Measurements from ENCODE around the gene OR1M1. TPM values are rescaled to one million over a fixed set of nuclear protein-coding genes. Genes with fewer than 3 reads are reported as not detected.
"Not testable (repeated sequence)": the region's sequence is repeated elsewhere in the genome, so short reads cannot be mapped to it uniquely, and the experiment has no call there.

OR1M1 gene
- total and polyA plus RNA-seq, 11 donors: not detected

DNA sequence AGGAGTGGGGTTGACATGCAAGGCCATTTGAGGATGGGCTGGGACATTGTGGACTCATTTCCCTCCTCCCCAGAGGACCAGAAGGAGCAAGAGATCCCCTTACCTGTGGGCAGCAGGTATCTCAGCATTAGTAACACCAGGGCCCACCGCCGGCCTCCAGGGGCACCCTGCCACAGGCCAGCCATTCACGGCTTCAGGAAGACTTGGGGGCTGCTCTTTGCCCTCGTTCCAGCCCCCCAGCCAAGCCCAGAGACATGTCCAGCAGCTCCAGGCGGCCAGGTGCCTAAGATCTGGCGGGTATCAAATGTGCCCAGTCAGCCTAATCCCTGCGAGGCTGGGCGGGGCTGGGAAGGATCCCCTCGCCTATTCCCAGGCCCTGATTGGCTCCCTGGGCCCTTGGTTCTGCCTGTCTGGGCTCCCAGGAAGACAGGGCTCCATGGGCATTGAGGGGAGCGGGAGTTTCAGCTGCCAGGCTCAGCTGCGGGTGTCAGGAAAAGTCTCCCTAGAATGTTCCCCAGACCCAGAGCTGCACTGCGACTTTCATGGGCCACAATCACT, 21.3 kb upstream of the OR1M1 start:
- WGBS, 4 donors: 62 to 88% (median 65%) methylated on average over 5 to 12 of the region's 12 CpGs
- no peak for ATAC-seq
- DNase-seq: no peak
- no peaks in the 10 kb centered on the region for H3K9me3 ChIP-seq
- no peaks in the 10 kb centered on the region for H3K4me1 ChIP-seq
- no peaks in the 10 kb centered on the region for H3K27me3 ChIP-seq
- no peaks in the 10 kb centered on the region for H3K36me3 ChIP-seq
- no peak overlapping the region for H3K4me3 ChIP-seq
- no peak for TF ChIP-seq POLR2A (IDR thresholded peaks at IDR 0.05)
- TF ChIP-seq, protein P1, sequence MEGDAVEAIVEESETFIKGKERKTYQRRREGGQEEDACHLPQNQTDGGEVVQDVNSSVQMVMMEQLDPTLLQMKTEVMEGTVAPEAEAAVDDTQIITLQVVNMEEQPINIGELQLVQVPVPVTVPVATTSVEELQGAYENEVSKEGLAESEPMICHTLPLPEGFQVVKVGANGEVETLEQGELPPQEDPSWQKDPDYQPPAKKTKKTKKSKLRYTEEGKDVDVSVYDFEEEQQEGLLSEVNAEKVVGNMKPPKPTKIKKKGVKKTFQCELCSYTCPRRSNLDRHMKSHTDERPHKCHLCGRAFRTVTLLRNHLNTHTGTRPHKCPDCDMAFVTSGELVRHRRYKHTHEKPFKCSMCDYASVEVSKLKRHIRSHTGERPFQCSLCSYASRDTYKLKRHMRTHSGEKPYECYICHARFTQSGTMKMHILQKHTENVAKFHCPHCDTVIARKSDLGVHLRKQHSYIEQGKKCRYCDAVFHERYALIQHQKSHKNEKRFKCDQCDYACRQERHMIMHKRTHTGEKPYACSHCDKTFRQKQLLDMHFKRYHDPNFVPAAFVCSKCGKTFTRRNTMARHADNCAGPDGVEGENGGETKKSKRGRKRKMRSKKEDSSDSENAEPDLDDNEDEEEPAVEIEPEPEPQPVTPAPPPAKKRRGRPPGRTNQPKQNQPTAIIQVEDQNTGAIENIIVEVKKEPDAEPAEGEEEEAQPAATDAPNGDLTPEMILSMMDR (IDR thresholded peaks at IDR 0.05): no peak
- H3K27ac ChIP-seq: no peak overlapping the region
- intact Hi-C loops (cut with DNase I): no loop called here

DNA sequence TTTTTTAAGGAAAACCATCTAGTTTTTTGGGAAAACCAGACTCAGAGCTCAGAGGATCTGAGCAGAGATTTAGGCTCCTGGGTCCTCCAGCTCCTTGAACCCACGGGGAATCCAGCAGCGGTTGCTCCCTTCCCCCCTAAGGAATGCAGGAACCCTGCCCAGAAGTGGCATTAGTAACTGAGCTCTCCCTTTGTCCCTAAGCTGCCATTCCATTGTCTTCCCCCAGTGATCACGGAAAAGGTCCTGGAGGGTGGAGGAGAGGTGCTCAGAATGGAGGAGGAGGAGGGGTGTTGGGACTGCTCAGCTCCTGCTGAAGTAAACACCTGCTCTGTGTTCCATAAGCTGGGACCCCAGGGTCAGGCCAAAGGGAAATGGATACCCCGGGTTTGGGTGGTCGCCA, 16.8 kb upstream of the OR1M1 start:
- no peak for ATAC-seq
- Histone ChIP-seq H3K27ac (no peak overlapping the region), H3K27me3 (no peaks in the 10 kb centered on the region), H3K9me3 (no peaks in the 10 kb centered on the region), H3K36me3 (no peaks in the 10 kb centered on the region), H3K4me3 (no peak overlapping the region), H3K4me1 (peaks cover 0 to 4% (median 1%) of the 10 kb centered on the region in 12 donors)
- WGBS, 4 donors: 30 to 39% (median 35%) methylated on average over 5 of the region's 5 CpGs
- no peak for DNase-seq
- TF ChIP-seq, protein P1 (IDR thresholded peaks at IDR 0.05): no peak
- no peak for TF ChIP-seq POLR2A (IDR thresholded peaks at IDR 0.05)
- intact Hi-C loops (cut with DNase I): loop anchor here in 1 of 10 donors (10.0 kb wide), 1 partner anchor 805 kb away; no protein-coding TSS in a partner anchor

DNA sequence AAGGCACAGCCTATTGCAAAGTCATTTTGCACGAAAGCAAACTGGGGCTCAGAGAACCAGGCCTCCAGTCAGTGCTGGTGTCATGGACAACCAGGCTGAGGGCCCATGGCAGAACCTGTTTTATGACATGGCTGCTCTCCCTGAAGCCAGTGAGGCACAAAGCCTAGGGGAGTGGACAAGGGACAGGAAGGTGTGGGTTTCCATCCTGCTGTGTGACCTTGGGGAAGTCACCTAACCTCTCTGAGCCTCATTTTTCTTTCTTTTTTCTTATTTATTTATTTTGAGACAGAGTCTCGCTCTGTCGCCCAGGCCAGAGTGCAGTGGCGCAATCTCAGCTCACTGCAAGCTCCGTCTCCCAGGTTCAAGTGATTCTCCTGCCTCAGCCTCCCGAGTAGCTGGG, 15.1 kb upstream of the OR1M1 start:
- H3K27ac ChIP-seq, ATAC-seq, H3K27me3 ChIP-seq, H3K4me3 ChIP-seq, H3K36me3 ChIP-seq, H3K9me3 ChIP-seq, DNase-seq, H3K4me1 ChIP-seq: not testable (repeated sequence)
- 90 to 92% (median 91%) methylated on average over 6 of the region's 6 CpGs for WGBS, 4 donors
- intact Hi-C loops (cut with DNase I): loop anchor here in 1 of 10 donors (10.0 kb wide), 1 partner anchor 807 kb away; no protein-coding TSS in a partner anchor

DNA sequence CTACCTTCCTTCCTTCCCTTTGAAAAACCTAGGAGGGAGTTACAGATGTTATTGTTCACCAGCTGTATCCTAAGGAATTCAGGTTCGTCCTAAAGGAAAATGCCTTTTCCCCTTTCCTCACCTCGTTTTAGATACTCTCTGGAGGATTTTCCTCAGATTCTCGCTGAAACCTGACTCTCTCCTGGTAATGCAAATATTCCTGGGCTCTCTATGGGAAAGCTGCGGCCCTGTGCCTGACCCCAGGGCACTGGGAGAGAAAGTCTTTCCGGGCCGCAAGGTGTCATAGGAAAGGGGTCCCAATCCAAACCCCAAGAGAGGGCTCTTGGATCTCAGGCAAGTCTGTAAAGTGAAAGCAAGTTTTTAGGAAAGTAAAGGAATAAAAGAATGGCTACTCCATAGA, 13.1 kb upstream of the OR1M1 start:
- no peaks in the 10 kb centered on the region for H3K36me3 ChIP-seq
- ATAC-seq: no peak
- intact Hi-C loops (cut with DNase I): loop anchor here in 1 of 10 donors (10.0 kb wide), 1 partner anchor 809 kb away; no protein-coding TSS in a partner anchor
- DNase-seq: no peak
- 45 to 50% (median 47%) methylated on average over 6 of the region's 6 CpGs for WGBS, 4 donors
- no peaks in the 10 kb centered on the region for H3K27me3 ChIP-seq
- TF ChIP-seq, protein P1 (IDR thresholded peaks at IDR 0.05): no peak
- TF ChIP-seq POLR2A (IDR thresholded peaks at IDR 0.05): no peak
- no peak overlapping the region for H3K4me3 ChIP-seq
- H3K4me1 ChIP-seq: peaks cover 0 to 9% (median 7%) of the 10 kb centered on the region in 12 donors
- no peak overlapping the region for H3K27ac ChIP-seq
- no peaks in the 10 kb centered on the region for H3K9me3 ChIP-seq

All from heart left ventricle (tissue), 16 donors.